ELF-1 (cell line): ENCODE measurements around the gene PLIN1.

Source experiments
- DNase-seq: peaks from one replicate; pipeline ENCODE4 v3.0.0-alpha.2; 2016; ENCODE audit warnings: low read depth, low spot score

PLIN1 gene

DNA sequence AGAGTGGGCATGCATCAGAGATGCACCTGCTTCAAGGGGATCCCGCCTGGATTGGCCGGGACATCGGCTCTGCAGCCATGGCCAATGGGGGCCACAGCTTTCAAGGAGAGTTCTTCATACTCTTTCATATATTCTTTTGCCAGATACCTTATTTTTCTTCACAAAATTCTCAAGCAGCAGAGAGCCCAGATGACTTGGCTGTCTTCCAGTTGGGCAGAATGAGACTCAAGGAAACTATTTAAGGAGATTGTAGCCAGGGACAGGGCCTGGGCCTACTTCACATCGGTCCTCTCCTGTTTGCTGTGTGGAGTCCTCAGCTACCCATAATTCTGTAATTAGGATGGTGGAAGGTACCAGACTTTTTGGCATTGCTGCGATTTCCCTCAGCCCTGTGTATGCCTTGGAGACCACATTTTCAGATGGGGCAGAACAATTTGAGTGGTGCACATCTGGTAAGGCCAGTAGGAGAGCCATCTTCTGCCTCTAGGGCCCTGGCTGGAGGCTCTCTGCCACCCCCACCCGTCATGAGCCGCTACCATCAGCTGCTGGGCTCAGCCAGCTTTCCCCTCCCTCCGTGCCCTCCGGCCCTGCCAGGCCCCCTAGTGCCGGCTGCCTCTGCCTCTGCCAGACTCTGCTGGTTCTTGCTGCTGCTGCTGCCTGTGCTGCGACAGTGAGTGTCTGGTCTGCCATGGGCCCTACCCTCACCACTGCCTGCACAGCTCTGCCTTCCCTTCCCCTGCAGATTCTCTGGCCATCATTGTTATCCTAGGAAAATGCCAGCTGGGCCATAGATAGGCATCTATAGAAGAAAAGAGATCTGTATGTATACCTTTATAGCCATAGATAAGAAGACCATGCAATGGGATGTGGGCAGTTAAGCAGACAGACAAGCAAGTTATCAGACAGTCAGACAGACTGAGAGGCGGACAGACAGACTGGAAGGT lies 6.7 kb downstream of the PLIN1 start:
- DNase-seq, result peak; percentile 30

DNA sequence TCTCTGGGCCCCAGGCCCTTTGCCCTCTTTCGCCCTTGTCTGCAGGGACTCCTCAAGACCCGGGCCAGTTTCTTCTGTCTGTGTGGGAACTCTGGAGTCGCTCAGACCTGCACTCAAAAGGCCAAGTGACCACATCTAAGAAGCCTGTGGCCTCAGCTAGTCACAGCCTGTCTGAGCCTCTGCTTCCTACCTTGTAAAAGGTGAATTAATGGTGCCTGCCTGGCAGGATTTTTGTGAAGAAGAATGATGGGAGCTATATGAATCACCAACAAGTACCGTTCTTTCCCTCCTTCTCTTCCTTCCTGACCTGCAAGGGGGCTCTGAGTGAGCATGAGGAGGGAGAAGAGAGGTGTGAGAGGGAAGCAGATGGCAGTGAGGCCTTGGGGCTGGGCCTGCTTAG lies 7.5 kb downstream of the PLIN1 start:
- DNase-seq, result no peak

DNA sequence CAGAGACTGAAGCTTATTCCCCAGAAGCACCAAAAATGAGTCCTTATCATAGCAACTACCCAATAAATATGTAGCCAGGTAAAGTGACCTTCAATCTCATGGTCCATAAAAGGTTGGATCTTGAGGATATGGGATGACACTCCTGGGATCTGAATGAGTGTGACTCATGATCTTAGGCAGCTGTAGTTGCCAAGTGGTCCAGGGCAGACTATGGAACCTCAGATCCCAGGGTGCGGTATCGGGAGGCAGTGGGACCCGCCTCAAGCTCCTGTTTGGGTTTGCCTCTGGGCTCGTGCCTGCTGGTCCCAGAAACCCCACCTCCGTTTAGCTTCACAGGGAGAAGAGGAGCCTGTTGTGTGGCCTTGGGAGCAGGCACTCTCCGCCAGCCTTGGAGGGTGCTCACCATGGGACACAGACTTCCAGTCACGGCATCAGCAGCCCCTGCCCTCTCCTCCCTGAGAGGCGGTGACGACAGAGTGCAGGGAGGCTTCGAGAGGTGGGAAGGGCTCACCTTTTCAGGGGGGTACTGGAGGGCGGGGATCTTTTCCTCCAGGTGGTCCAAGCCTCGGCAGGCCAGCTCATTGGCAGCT lies 8.1 kb downstream of the PLIN1 start:
- no peak for DNase-seq

DNA sequence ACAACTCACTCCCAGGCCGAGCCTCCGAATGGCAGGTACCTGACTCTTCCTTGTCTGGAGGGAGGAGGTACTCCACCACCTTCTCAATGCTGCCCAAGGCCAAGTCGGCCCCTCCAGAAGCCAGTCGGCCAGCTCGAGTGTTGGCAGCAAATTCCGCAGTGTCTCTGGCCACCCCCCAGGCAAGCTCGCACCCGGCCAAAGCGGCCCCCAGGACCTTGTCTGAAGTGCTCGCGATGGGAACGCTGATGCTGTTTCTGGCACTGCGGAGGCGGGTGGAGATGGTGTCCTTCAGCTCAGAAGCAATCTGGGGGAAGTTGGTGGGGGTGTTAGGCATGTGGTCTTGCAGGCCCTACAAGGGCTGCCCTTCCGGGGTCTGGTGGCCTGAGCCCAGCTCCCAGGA lies 9.2 kb downstream of the PLIN1 start:
- no peak for DNase-seq

DNA sequence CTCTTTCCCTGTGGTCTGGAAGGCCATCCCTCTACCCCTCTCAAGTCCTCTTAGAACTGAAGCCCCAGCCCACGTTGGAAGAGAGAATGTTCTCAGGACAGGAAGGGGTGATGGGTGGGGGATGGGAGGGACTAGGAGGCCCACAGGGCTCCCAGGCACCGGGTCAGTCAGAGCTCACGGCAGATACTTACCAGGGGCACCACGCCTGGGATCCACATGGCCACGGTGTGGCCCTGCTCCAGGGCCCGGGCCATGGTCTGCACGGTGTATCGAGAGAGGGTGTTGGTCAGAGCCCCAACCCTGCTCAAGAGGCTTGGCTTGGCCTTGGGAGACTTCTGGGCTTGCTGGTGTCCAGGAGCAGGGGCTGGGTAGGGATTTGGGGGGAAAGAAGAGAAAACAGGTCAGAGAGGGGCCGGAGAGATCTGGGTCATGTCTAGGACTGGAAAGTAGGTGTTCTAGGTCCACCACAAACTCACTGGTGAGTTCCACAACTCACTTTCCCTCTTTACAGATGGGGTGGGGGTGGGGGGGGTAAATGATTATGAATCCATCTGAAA lies 9.8 kb downstream of the PLIN1 start:
- DNase-seq, result no peak

DNA sequence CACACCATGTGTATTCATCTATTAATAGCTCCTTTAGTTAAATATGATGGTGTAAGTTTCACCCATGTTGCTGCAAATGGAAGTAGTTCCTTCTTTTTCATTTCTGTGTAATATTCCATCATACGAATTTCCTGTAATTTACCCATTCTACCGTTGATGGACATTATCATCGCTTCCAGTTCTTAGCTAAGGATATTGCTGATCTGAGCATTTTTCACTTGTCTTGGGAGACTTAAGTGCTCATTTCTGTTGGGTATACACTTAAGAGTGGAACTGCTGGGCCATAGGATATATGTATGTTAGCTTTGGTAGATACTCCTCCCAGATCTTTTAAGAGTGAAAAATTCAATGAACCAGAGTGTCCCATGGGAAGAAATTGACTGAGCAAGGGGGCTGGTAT lies 11.0 kb downstream of the PLIN1 start:
- DNase-seq, result no peak

GRCh38 chr15:89667706-89667960 lies 11.5 kb downstream of the PLIN1 start:
- DNase-seq, result no peak

GRCh38 chr15:89666858-89667705 lies 12.1 kb downstream of the PLIN1 start:
- DNase-seq, result no peak

DNA sequence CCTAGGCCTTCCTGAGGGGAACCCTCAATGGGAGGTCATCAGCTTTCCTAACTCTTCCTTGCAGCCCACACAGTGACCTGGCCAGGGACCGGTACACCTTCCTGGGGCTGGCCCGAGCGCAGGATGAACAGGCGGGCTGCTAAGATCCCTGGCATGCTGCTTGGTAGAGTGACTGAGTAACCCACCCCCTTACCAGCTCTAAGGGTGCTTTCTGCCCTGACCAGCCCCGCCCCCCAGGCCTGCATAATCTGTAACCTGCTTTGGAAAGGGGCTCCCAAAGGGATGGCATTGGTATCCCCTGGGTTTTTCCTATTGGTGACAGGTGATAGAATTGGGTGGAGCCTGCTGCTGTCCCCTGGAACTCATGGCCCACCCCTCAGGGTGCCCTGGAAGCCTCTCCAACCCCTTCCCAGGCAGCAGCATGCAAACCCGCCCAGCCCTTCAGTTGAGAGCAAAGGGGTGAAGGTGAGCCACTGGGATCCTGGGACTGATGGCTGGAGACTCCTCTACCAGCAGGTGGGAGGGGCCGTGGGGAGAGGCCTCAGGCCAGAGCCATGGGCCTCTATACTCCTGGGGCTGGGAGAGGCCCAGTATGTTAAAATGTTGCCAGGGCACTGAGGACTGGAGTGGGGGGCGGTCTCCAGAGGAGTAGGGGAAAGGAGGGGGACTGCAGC lies 12.8 kb downstream of the PLIN1 start:
- DNase-seq, result no peak

- peak; percentile 46 for DNase-seq
Observed at GRCh38 chr15:89665449-89666181, 13.6 kb downstream of the PLIN1 start.

- DNase-seq, result no peak
Observed at GRCh38 chr15:89664441-89665350, 14.5 kb downstream of the PLIN1 start.

DNA sequence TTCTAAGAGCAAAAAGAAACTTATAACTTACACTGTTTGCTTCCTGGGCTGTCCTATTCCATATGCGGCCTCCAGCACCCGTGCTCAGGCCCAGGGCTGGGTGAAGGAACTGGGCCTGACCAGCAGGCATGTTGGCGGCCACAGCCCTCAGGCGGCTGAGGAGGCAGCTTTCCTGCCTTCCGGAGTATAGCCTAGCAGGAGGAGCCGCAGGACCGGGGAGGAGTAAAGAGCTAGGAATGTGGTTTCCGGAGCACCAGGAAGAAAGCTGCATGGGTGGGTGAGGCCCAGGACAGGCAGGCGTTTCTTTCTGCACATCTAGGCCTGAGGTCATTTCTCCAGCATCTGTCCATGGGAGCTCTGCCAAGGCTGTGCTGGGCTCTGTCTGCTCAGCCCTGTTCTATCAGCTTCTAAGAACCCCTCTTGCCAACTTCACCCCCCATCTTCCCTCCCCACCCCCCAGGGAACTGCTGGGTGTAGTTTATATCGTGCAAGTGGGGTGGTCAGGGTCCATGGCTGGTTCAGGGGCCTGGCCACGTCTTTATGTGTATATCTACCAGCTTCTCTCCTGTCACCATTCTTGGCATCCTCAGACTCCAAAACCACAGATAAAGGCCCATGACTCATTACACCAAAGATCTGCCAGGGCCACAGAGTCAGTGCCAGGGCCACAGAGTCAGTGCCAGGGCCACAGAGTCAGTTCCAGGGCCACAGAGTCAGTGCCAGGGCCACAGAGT lies 16.1 kb downstream of the PLIN1 start:
- peak; percentile 80 for DNase-seq

GRCh38 chr15:89660556-89660955 lies 18.6 kb downstream of the PLIN1 start:
- DNase-seq, result no peak

DNA sequence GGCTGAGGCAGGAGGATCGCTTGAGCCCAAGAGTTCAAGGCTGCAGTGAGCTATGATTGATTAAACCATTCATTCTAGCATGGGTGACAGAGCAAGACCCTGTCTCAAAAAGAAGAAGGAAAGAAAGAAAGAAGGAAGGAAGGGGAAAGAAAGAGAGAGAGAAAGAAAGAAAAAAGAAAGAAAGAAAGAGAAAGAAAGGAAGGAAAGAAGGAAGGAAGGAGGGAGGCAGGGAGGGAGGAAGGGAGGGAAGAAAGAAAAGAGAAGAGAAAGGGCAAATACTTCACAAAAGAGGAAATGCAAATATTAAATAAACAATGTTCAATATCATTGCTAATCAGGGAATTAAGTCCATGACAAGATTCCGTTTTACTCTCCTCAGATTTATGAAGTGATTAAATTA lies 19.9 kb downstream of the PLIN1 start:
- DNase-seq, result no peak

DNA sequence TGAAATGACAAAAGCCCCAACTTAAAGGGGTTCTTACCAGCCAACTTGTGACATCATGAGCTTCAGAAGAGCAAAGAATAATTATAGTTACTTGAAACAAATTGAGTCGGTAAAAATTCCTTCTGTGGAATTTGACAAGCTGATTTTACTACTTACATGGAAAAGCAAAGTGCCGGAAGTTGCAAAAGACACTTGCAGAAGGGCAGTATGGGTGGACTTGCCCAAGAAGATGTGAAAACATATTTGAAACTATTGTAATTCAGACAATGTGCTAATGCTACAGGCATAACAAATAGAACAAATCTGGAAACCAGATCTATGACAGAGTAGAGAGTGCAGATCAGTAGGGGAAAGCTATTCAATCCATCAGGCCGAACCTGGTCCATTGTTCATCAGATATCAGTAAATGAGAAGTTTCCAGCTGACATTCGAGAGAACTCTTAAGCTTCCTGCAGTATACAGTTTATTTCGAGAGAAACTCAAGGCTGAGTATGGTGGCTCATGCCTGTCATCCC lies 21.4 kb downstream of the PLIN1 start:
- DNase-seq, result no peak

- DNase-seq, result no peak
Observed at GRCh38 chr15:89656116-89656815, 22.9 kb downstream of the PLIN1 start.

DNA sequence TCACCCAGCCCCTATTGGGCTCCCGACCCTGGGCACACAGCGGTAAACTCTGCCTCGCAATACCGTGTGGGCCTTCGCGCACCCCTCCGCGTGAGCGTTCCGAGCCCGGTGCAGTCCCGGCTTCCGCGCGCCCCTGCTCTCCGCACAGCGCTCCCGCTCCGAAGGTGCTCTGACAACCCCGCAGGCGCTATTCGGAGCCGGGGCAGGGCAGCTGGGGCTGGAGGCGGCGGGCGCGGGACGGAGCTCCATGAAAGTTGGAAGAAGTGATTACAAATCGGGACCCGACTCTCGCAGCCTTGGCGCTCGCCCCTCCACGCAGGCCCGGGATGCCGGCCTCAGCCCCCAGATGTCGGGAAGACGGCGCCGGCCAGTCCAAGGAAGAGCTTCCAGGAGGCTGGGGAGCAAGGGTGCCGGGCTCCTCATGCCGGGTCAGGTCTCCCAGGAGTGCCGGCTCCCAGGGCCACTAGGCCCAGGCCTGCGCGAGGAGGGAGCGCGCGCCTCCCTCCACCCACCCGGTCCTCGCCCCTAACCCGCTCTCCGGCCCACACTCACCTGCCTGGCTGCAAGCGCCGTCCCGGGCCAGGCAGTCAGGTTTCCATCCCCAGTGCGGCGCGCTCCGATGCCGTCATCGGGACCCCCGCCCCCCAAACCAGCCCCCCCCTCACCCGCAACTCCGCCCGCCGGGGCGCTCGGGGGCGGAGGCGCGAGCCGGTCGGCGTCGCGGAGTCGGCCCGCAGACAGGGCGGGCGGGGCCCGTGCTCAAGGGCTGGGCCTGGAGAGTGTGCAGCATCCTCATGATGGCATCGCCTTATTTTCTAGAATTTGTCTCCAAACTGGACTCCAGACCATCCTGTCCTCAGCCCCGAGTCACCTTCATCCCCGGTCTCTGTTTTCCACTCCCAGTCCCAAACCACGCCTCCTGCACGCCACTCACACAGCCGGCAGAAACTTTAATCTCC lies 24.0 kb downstream of the PLIN1 start, which contains the start of gene KIF7:
Gene KIF7, minus strand, starts transcription at position 621 of the 959 bp plus-strand sequence. CDS start 2,537 bp downstream, outside the sequence.
- peak; percentile 63 for DNase-seq
